SK-N-MC (cell line): ENCODE results near the gene GLG1.

Experiments used
- EZH2 ChIP-seq: fragments of 200-600 bp; sonication (generic); IDR thresholded peaks from one replicate; pipeline ENCODE4 v1.6.1; 2017; ENCODE audit warnings: antibody characterized with exemption
- FOXP2 ChIP-seq: optimal IDR thresholded peaks from 2 replicates; pipeline ENCODE3; 2011; ENCODE audit warnings: mild to moderate bottlenecking, moderate library complexity; ENCODE audit not compliant: insufficient read depth; ENCODE audit errors: extremely low read length, control extremely low read depth
- POLR2AphosphoS5 ChIP-seq: IDR thresholded peaks from 2 replicates; pipeline ENCODE4 v1.6.1; 2012; ENCODE audit warnings: mild to moderate bottlenecking, low read depth, low read length, borderline replicate concordance

GRCh38 chr16:74497761-74498160 is 109.2 kb downstream of the GLG1 start:
- TF ChIP-seq EZH2 (no peak), POLR2AphosphoS5 (no peak), FOXP2 (no peak)
